DMS114 treated with DMSO at 0.1 percent for 48 hours (cell line): ENCODE results near the gene PRCC.
"Not testable (repeated sequence)": the region's sequence is repeated elsewhere in the genome, so short reads cannot be mapped to it uniquely, and the experiment has no call there.

Experiments
- DNase-seq: peaks from one replicate; lab custom pipeline; 2025; ENCODE audit not compliant: unreplicated experiment; lab: John Stamatoyannopoulos, UW

Gene PRCC

GRCh38 chr1:156760796-156761104, 6.6 kb upstream of the PRCC start:
- DNase-seq, result no peak

DNA sequence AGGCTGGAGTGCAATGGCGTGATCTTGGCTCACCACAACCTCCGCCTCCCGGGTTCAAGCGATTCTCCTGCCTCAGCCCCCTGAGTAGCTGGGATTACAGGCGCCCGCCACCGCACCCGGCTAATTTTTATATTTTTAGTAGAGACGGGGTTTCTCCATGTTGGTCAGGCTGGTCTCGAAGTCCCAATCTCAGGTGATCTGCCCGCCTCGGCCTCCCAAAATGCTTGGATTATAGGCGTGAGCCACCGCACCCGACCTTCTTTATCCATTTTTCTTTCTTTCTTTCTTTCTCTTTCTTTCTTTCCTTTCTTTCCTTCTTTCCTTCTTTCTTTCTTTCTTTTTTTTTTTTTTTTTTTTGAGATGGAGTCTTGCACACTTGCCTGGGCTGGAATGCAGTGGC, 2.2 kb upstream of the PRCC start:
- not testable (repeated sequence) for DNase-seq

- DNase-seq, result no peak
Observed at GRCh38 chr1:156765666-156766065, 1.7 kb upstream of the PRCC start.

DNA sequence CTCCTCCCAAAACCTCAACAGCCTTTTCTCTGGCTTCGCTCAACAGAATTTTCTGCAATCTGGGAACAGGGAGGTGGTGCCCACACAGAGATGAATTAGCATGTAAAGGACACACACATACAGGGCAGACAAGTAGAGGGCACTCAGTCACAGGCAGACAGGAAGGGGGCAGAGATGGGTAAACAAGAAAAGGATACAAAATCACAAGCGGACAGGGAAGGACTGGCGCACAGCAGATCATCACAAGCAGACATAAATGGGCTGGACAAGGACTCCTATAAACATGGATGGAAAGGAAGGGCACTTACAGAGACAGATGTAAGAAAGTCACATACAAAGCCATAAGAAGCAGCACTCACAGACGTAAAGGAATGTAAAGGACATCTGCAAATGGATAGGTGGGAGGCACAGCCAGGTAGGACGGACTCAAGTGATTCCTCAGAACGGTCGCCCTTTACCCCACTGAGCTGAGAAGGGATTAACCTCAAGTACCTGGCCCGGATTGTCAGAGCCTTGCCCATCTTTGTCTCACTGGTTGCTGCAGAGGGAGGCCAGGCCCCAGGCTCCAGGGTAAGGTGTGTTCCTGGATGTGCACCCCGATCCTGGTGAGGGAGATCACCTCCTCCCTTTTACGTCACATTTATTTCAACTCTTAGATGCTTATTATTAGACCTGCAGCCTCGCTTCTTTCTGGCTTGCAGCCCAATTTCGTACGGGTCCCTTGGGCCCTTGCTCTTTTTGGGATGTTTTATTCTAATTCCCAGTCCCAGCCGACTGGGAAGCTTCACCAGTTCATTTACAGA, 836 bp upstream of the PRCC start:
- no peak for DNase-seq

DNA sequence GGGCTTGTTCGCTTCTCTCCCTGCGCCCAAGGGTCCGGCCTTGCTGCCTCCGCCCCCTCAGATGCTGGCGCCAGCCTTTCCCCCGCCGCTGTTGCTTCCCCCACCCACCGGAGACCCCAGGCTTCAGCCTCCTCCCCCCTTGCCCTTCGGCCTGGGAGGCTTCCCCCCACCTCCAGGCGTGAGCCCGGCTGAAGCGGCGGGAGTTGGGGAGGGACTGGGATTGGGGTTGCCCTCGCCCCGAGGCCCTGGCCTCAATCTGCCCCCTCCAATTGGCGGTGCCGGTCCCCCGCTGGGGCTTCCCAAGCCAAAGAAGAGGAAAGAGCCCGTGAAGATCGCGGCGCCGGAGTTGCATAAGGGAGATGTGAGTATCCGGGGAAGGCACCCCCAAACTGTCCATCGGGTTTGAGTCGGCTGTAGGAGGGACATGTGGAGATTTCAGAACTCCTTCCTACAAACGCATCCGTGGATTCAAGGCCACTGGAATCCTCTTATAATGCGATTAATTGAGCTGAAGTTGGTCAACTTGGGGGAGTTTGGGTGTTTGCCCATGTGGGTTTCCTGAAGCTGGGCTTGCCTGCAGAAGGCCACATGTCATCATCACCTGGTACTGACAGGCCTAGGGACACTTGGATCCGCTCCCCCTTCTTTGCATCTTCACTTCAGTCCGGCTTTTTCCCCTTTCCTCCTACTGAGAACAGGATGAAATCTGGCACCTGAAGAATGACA, 707 bp downstream of the PRCC start:
- DNase-seq, result no peak

DNA sequence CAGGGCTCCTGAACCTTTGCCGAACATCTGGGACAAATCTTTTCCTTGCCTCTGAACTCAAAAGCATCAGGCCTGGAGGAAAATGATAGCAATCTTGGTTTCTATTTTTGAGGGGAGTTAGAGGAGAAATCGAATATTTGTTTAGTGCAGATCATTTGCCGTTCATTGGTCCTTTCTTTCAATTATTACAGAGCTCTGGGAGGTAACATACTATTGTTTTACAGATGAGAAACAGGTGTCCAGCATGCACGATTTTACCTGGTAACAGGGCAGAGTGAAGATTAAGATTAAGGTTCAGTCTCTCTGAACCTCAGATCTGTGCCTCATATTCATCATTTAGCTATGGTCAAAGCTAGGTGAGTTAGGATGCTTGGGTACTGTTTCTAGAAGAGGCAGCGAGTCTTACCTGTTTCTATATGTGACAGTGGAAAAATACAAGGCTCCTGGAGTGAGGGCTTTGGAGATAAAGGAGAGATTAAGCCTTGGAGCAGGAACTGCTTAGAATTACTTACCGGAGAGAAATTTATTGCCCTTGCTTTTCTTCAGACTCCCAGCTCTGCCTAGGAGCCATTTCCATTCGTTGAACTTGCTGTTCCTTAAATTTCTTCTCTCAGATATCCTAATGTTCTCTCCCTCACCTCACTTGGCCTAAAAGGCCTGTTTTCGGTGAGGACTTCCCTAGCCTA, 1.4 kb downstream of the PRCC start:
- no peak for DNase-seq

DNA sequence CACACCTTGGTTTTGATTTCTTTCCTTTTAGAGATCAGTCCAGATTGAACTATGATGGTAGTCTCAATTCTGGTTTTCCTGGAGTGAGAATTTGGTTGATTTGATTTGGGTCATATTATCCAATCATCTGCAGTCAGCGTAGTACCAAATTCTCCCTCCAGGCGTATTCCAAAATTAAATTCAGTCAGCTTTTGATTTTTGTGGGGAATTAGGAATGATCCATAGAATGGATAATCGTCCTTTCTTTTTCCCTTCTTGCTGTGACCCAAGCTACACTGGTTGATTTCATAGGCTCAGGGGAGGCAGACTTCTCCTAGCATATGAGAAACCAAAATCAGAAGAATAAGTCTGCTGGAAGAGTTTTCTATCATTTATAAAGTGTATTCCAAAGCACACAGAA, 4.9 kb downstream of the PRCC start:
- no peak for DNase-seq

- DNase-seq, result no peak
Observed at GRCh38 chr1:156772728-156773497, 5.6 kb downstream of the PRCC start.

- no peak for DNase-seq
Observed at GRCh38 chr1:156773607-156774006, 6.3 kb downstream of the PRCC start.

- no peak for DNase-seq
Observed at GRCh38 chr1:156775799-156776198, 8.5 kb downstream of the PRCC start.

DNA sequence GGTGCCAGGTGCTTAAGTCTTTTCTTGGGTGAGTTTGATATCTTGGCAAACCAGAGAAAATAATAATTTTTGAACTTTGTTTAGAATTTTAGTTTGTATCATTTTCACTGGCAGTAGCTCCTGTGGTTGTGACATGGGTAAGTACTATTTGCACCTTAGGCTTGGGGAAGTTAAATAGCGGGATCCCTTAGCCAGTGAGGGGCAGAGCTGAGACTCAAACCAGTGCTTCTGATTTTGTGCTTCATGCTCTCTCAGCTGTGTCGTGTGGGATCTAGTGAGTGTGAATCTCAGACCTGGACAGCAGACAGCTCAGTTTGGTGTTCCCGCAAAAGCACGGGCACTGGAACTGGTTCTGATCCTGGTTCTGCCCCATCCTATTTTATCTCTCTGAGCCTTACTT, 9.6 kb downstream of the PRCC start:
- DNase-seq, result no peak

- no peak for DNase-seq
Observed at GRCh38 chr1:156777573-156777972, 10.2 kb downstream of the PRCC start.

- no peak for DNase-seq
Observed at GRCh38 chr1:156781585-156782186, 14.4 kb downstream of the PRCC start.

- no peak for DNase-seq
Observed at GRCh38 chr1:156785458-156785857, 18.1 kb downstream of the PRCC start.

DNA sequence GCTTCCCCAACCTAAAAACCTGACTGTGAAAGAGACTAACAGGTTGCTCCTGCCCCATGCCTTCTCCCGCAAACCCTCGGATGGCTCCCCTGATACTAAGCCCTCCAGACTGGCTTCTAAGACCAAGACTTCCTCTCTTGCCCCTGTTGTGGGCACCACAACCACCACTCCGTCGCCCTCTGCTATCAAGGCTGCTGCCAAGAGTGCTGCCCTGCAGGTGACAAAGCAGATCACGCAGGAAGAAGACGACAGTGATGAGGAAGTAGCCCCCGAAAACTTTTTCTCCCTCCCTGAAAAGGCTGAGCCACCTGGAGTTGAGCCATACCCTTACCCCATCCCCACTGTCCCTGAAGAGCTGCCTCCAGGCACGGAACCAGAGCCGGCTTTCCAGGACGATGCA, 19.3 kb downstream of the PRCC start:
- DNase-seq, result no peak

- no peak for DNase-seq
Observed at GRCh38 chr1:156788136-156788535, 20.8 kb downstream of the PRCC start.

DNA sequence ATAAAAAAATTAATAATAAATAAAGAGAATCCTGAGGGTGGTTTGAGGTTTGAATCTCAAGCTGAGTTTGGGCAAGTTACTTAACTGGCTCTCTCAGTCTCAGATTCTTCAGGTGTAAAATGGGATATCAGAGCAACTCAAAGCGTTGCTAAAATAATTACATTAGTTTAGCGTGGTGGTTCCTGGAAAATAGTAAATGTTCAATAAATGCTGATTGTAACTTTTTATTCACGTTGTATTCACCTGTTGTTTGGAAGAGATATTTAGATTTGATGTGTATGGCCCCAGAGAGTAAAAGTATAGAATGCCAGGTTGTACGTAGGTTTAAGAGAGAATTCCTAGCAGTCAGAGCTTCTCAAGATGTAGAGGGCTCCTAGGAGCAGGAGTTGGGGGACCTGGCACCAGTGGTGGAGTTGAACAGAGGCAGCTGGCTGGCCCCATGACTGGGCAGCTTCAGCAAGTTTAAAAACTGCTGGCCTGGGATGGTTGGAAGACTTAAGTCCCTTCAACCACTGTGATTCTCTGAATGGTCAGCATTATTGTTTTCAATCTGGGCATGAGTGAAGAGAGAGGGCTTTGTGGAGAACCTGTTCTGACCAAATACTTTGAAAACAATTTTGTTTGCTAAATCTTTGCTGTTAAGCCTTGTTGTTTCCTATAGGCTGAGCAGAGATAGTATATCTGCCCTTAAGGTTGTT, 22.4 kb downstream of the PRCC start:
- no peak for DNase-seq

DNA sequence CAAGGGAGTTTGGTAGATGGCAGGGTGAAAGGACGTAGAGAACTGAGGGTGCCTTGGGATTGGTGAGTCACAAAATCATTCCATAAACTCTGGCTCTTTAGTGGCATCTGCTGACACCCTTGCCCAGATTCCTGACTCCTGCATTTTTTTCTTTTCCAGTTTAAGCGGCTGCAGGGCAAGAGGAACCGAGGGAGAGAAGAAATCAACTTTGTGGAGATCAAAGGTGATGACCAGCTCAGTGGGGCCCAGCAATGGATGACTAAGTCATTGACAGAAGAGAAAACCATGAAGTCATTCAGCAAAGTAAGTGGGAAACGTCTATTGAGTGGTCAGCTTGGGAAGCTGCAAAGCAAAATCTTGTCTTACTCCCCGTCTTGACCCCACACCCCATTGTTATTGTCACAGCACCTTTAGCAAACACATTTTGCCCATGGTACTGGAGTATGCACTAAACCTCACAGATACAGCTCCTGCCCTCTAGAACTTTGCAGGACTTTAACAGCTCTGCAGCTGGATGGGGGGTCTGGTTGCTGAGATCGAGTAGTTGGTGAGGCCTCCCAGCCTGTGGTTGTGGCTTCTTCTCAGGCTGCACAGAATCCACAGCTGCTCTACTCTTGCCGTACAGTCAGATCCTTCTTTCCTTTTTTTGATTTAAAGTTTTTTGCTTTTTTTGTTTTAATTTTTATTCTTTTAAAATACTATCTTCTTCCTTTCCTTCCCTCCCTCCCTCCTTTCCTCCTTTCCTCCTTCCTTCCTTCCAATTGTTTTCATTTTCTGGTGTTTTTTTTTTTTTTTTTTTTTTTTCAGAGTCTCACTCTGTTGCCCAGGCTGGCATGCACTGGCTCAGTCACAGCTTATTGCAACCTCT, 27.4 kb downstream of the PRCC start:
- no peak for DNase-seq

GRCh38 chr1:156795374-156795733, 28.0 kb downstream of the PRCC start:
- no peak for DNase-seq

GRCh38 chr1:156795787-156796186, 28.5 kb downstream of the PRCC start:
- DNase-seq, result no peak
